Fibroblast of the conjunctiva (primary cell): ENCODE data around the gene RAB5B.
"Not testable (repeated sequence)": the region's sequence is repeated elsewhere in the genome, so short reads cannot be mapped to it uniquely, and the experiment has no call there.

Experiments
- DNase-seq: peaks from one replicate; pipeline ENCODE4 v3.0.0-alpha.2; 2010; ENCODE audit warnings: low read depth

The RAB5B gene

DNA sequence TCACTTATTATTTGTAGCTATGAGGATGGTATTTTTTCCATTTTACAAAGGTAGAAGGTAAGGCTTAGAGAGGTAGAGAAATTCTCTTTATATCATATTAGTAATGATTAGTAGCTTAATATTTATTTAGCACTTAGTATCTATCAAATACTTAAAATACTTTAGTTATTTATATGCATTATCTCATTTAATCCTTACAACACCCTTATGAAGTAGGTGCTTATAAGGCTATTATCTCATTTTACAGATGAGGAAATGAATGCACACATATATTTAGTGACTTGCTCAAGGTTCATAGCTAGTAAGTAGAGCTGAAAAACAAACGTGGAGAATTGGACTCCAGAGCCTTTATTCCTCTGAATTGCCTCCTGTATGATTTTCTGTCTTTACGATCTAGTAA is 11.0 kb downstream of the RAB5B start:
- DNase-seq, result no peak

DNA sequence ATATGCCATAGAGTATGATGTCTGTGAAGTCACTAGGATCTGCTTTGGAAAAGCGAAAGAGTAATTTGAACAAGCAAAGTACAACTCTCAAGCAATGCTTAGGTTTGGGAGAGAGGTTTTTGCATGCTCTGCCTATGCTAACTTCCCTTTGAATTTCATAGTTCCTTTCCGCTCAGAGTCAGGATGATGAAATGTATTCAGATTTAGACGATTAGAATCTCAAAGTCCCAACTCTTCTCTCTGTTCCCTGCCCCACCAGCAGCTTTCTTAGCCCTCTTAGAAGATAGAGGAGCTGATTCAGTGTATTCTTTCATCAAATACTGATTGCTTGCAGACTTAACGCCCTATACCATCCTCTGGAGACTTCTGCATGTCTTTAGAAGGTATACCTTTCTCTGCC is 11.5 kb downstream of the RAB5B start:
- no peak for DNase-seq

DNA sequence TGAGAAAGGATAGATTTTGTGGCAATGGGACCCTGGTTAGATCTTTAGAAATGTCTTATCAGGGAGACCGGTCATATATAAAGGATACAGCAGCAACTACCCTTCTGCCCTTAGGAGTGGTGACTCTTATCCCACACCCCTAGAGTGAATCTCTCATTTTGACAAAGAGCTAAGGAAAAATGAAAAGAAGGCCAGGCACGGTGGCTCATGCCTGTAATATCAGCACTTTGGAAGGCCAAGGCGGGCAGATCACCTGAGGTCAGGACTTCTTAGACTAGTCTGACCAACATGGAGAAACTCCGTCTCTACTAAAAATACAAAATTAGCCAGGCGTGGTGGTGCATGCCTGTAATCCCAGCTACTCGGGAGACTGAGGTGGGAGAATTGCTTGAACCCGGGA is 12.1 kb downstream of the RAB5B start:
- DNase-seq, result not testable (repeated sequence)

DNA sequence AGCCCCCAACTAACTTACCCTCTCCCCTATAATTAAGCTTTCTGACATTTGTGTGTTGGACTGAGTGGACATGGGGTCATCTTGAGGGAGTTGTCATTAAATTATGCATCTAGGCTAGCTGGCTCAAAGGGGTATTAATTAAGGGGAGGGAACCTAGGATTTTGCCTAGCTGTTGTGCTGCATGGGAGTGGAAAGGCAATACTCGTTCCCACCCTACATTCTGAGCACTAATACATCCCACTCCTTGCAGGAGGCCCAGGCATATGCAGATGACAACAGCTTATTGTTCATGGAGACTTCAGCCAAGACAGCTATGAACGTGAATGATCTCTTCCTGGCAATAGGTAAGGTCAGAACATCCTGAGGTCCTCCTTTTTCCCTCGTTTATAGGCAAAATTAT is 17.2 kb downstream of the RAB5B start:
- no peak for DNase-seq

DNA sequence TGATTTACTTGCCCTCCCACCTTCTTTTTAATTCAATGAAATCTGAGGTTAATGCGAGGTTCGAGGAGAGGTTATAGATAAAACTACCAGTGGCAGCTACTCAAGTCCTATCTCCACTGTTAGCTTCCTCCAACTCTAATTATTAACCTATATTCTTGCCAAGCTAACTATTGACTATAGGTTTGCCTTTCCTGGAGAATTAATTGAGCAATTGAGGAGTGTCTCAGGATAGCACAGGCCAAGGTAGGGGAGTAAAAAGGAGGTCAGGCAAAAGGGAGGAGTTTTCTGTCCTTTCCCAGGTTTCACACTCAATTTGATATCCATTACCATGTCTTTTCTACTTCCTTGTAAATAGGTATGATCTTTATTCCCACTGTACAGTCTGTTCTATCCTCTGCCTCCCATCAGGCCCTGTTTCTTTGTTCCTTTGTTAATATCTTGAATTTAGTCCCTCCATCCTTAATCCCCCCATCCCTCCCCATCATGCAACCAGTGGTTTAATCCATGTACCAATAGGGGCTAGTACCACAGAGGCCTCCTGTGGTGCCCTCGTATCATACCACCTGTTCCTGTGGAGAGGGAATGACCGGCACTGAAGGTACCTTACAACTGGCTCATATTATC is 19.5 kb downstream of the RAB5B start:
- DNase-seq, result no peak

DNA sequence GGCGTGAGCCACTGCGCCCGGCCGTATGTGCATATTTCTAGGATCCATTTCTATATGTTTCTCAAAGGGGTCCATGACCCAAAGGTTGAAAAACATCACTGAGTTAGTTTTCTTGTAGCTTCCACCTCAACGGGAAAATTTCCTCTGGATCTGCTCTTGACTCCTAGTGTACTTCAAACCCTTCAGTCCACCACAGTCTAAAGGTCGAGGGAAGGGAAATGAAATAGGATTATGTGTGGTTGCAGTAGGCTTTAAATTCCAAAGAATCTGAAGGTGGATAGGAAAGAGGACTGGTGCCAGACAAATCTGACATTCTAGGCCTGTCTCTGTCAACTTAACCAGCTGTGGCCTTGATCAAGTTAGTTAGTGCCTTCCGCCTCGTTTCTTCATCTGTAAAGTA is 21.5 kb downstream of the RAB5B start:
- no peak for DNase-seq

DNA sequence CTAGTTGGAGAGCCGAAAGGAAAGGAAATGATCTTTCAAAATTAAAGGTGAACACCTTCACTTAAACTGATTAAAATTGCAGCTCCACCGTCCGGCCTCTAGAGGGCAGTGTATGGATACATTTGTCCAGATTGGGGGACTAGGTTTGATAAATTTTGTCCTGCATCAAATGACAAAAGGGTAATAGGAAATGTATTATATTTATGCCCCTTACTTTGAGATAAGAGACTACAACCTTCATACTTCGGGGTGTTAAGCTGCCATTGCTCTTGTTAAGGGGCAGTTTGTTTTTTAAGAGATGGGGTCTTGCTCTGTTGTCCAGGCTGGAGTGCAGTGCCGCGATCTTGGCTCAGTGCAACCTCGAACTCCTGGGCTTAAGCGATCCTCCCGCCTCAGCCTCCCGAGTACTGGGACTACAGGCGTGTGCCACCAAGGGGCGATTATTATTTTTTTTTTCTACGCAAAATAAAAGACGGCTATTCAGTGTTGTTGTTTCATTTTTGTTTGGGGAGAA is 22.4 kb downstream of the RAB5B start:
- DNase-seq, result peak; percentile 51

DNA sequence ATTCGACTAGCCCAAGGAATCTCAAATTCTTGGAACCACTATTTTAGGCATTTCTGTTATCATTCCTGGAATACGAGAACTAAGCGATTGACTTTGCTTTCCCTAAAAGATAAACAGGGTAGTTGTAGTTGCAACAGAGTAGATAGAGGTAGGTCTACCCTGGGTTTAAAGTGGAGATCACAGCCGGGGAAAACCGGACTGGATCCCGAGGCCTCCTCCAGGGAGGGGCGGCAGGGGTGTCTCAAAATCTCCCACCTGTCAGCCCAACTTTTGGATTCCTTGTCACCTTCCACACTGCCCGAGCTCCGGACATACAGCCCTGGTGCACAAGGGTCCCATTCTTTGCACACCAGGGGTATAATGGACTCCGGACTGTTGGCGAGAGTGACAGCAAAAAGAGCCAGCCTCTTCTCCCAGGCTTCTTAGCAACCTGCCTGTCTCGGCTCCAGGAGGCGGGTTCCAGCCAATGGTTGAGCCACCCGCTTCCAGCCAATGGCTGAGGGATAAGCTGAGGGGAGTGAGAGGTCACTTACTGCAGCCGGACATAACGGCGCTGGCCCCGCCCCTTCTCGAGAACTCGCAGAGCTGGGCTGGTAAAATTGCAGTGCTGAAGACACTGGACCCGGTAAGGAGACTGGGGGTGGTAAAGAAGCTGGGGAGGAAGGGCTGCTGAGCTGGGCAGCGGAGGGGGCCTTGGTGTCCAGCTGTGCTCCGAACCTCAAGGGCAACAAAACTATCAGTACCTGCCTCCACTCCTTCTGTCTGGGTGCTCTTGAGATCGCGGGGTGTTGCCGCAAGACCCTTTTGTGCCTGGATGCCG is 23.0 kb downstream of the RAB5B start, which contains the start of gene SUOX:
TSS of gene SUOX (plus strand) at position 562 of the 820 bp plus-strand sequence. CDS start 4,946 bp downstream, outside the sequence.
- peak; percentile 96 for DNase-seq

DNA sequence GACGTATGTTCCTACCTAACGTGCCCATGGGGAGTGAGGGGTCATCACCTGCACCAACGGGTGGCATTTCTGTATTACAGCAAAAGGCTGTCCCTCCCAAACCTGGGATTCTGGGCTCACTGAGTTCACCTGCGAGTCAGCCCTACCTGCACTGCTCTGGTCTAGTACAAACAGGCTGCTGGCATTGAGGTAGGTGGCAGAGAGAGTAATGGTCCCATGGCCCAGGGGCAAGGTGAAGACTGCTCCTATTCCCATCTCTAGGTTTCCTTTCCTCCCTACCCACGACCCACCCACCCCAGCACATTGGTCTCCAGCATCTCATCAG is 23.6 kb downstream of the RAB5B start:
- DNase-seq, result no peak

DNA sequence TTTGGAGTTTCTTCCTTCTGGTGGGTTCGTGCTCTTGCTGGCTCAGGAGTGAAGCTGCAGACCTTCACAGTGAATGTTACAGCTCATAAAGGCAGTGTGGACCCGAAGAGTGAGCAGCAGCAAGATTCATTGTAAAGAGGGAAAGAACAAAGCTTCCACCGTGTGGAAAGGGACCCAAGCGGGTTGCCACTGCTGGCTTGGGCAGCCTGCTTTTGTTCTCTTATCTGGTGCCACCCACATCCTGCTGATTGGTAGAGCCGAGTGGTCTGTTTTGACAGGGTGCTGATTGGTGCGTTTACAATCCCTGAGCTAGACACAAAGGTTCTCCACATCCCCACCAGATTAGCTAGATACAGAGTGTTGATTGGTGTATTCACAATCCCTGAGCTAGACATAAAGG is 25.6 kb downstream of the RAB5B start:
- DNase-seq, result not testable (repeated sequence)

DNA sequence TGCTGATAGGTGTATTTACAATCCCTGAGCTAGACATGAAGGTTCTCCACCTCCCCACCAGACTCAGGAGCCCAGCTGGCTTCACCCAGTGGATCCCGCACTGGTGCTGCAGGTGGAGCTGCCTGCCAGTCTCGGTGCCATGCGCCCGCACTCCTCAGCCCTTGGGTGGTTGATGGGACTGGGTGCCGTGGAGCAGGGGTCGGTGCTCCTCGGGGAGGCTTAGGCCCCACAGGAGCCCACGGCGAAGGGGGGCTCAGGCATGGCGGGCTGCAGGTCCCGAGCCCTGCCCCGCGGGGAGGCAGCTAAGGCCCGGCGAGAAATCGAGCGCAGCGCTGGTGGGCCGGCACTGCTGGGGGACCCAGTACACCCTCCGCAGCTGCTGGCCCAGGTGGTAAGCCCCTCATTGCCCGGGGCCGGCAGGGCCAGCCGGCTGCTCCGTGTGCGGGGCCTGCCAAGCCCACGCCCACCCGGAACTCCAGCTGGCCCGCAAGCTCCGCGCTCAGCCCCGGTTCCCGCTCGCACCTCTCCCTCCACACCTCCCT is 26.2 kb downstream of the RAB5B start:
- DNase-seq, result not testable (repeated sequence)

DNA sequence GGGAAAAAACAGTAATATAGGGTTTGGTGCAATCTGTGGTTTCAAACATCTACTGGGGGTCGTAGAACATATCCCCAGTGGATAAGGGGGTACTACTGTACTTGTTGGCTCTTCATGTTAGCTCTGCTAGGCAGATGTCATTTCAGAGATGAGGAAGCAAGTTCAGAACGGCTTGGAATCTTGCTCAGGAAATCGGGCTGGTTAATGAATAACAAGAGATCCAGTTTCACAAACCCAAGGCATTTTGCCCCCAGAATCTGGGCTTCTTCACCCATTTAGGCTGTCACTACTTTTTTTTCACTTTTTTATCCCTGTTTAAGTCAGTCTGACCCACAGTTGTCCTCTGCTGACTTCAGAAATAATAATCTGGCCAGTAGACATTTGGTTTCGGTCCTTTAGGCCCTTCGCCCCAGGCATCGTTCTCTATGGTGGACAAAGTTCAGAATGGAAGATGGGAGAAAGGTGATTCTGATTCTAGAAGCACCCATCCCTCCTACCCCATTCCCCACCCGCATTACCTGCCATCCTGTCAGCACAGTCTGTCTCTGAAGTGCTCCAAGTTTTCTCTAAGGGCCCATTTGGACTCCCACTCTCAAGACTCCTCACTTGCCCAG is 27.7 kb downstream of the RAB5B start:
- DNase-seq, result no peak

DNA sequence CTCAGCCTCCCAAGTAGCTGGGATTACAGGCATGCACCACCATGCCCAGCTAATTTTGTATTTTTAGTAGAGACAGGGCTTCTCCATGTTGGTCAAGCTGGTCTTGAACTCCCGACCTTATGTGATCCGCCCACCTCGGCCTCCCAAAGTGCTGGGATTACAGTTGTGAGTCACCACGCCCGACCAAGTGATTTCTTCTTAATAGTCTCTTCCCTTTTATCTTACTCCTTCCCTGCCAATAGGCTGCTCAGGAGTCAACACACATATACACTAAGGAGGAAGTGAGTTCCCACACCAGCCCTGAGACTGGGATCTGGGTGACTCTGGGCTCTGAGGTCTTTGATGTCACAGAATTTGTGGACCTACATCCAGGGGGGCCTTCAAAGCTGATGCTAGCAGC is 29.5 kb downstream of the RAB5B start:
- DNase-seq, result not testable (repeated sequence)

DNA sequence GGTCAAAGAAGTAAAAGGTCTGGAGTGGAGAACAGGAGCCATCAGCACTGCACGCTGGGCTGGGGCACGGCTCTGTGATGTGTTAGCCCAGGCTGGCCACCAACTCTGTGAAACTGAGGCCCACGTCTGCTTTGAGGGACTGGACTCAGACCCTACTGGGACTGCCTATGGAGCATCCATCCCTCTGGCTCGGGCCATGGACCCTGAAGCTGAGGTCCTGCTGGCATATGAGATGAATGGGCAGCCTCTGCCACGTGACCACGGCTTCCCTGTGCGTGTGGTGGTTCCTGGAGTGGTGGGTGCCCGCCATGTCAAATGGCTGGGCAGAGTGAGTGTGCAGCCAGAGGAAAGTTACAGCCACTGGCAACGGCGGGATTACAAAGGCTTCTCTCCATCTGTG is 30.3 kb downstream of the RAB5B start:
- no peak for DNase-seq

DNA sequence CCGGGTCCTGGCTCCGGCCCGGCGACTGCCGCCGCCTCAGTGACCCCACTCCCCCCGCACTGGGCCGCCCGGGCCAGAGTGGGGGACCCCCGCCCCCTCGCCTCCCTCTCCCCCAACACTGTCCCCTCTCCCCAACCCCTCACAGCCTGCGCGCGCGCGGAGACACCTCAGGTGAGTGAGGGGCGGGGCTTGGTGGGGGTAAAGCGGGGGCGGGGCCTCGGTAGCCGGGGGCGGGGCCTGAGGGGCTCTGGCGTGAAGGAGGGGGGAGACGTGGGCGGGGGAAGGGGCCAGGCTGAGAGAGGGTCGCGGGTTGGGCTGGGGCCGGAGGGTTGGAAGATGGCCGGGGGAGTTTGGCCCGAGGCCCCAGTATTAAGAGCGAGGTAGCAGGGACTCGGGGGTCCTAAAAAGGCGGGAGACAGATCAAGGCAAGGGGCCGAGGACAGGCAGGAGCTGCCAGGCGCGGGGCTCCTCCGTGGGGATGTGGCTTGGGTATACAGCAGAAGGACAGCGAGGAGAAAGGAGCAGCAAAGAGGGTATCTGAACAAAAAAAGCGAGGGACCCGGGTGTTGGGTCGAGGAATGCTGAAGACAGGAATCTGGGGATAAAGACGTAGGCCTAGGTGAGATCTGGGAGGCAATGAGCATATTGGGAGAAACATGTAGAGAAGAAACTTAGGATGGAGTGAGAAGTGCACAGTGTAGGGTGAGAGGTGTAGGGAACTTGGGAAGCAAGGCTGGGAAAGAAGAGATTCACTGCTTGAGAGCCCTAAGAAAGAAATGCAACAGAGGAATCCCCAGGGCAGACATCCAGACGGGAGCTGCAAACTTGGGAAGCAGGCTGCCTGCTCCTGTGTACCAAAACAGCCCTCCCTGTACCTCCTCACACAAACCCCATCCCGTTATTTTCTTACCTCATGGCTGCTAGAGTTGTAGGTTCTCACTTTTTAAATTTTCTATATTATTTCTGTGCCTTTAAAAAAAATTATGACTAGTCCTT is 34.0 kb downstream of the RAB5B start:
- no peak for DNase-seq

DNA sequence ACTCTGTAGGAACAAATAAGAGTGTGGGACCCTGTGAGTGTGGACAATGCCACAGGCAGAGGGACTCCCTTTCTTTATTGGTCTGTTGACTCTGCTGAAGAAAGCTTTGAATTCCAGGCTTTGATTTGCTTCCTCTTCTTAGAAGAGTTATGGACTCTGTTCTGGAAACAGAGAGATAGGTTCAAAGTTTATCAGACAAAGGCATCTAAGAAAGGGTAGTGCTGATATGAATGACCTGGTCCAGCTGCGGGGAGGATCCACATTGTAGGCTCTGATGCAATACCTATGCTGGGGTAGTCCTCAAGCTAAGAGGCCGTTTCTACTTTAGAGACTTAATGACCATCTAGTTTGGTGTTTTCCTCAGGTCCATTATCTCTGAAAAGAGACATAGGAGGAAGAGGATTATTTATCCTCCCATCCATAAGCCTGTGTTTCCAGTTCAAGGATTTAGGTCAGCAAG is 36.3 kb downstream of the RAB5B start:
- no peak for DNase-seq

DNA sequence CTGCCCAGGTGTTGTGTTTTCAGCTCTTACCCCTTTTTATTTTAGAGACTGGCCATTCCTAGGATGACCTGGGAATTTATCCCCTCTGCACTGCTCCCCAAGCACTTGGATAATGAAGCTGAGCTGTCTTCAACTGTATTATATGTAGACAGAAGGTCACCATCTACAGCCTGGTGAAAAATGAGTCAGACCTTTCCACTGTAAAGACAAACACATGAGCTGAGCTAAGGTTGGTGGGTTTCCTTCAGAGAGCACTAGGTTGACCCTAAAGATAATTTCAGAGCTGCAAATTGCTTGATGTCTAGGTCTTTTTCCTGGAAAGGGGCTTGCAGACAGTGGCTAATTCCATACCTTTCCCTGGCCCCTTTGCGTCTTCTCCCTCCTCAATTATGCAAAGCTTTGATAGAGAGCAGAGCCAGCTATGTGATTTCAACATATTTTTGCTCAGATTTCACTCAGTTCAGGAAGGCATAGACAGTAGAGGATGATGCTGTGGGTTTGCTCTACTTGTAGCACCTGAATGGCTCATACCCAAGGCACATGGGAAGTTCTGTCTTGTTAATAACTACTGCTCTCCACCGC is 37.7 kb downstream of the RAB5B start:
- DNase-seq, result no peak

DNA sequence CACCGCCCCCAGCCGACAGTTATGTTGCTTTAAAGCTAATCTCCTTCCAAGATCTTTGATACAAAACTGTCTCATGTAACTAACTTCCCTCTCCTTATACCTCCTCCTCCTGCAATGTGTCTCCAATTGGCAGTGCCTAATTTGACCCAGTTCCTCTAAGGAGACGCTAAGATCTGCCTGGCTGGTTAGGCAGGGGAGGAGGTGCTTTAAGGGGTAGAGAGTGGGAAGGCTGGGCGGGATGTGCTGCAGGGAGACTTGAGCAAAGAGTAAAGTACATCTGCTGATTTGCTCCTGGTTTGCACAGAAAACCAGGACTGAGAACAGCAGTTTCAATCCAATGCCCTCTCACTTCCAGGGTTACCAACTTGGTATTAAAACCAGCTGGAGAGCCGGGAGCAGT is 39.6 kb downstream of the RAB5B start:
- no peak for DNase-seq

DNA sequence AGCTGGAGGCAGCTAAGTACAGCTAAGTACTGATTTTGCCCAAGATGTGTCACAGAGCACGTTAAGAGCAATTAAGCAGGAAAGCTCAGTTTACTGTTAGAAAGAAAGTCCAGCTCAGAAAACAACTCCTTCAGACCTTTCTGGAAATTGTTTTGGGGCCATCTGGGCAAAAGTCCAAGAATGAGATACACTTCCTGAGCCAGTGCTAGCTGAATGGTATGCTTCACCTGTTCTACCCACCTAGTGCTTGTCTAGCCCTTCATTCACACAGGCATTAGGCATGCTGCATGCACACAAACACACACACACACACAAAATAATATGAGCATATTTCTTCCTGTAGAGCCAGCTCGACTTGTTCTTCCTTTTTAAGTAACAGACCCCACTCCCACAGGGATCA is 40.3 kb downstream of the RAB5B start:
- no peak for DNase-seq

DNA sequence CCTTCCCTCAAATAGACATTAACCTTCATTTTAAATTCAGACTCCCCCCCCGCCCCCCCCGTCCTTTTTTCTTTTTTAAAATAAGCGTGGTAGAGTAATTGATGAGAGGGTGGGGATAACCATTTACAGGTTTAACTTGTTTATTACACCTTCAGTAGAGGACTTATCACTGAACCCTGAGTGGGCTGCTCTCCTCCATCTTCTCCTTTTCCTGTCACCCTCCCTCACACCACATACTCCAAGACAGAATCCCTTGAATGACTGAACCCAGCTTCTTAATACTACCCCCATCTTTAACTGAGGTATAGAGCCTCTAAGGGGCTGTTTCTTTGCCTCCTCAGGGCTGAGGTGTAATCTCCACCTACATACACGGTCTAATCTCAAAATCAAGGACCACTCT is 43.3 kb downstream of the RAB5B start:
- no peak for DNase-seq

DNA sequence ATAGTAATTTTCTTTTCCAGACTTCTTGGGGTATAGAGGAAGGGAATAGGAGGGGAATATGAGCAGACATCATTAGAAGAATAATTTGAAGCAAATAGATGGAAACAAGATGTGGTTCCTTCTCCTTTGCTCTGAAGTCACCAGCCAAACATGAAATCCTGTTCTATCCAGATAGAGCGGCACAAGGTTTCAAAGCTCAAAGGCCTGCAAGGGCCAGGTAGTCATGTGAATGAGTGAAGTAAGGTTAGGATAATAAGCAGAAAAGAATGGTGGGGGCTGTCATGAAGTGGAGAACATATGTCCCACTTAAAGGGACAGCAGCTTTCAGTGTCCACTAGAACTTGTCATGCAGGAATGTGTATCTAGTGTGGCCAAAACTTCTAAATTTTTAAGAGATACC is 44.5 kb downstream of the RAB5B start:
- DNase-seq, result no peak
